Fibroblast of lung (primary cell): ENCODE measurements around the gene GFY. TPM values are rescaled to one million over a fixed set of nuclear protein-coding genes. Genes with fewer than 3 reads are reported as not detected.

ENCODE experiments used
- DNase-seq, 2 donors: peaks; one replicate each; pipeline versions ENCODE4 v3.0.0 to v3.0.0-alpha.2; 2010; ENCODE audit warnings: low read depth in 2 of 2
- H2AFZ ChIP-seq: 2 replicates; pipeline ENCODE4 v1.5.1; 2012; ENCODE audit warnings: low read length, control low read depth, inconsistent platforms
- H3K27ac ChIP-seq: 2 replicates; pipeline ENCODE4 v1.5.1; 2011; ENCODE audit warnings: low read length, control low read depth; ENCODE audit not compliant: insufficient read depth
- H3K27me3 ChIP-seq: 2 replicates; pipeline ENCODE4 v1.5.1; 2011; ENCODE audit warnings: mild to moderate bottlenecking, low read length; ENCODE audit not compliant: control insufficient read depth, insufficient read depth
- H3K36me3 ChIP-seq: 2 replicates; pipeline ENCODE4 v1.5.1; 2011; ENCODE audit warnings: low read length; ENCODE audit not compliant: control insufficient read depth, insufficient read depth
- H3K4me1 ChIP-seq: 2 replicates; pipeline ENCODE4 v1.5.1; 2011; ENCODE audit warnings: low read length; ENCODE audit not compliant: control insufficient read depth, insufficient read depth; ENCODE audit errors: extremely low read depth
- H3K4me2 ChIP-seq: 2 replicates; pipeline ENCODE4 v1.5.1; 2011; ENCODE audit warnings: low read length, control low read depth; ENCODE audit not compliant: insufficient read depth; ENCODE audit errors: extremely low read depth
- H3K4me3 ChIP-seq, 4 experiments: fragments of 200-600 bp in 1 of 4; sonication (generic) in 1 of 4; replicated peaks in 1 of 4; 2 replicates each; pipeline ENCODE4 v1.5.1; 2011 to 2016; ENCODE audit warnings: low read length in 4 of 4, low read depth in 3 of 4, mild to moderate bottlenecking in 3 of 4, control low read depth in 2 of 4, inconsistent platforms in 1 of 4, mixed read lengths in 1 of 4; ENCODE audit not compliant: insufficient read depth in 1 of 4; ENCODE audit errors: control extremely low read depth in 1 of 4
- H3K79me2 ChIP-seq: 2 replicates; pipeline ENCODE4 v1.5.1; 2012; ENCODE audit warnings: mild to moderate bottlenecking, low read length, inconsistent platforms; ENCODE audit not compliant: control insufficient read depth, insufficient read depth
- H3K9ac ChIP-seq: 2 replicates; pipeline ENCODE4 v1.5.1; 2011; ENCODE audit warnings: mild to moderate bottlenecking, low read length, control low read depth; ENCODE audit not compliant: insufficient read depth
- H3K9me3 ChIP-seq: 2 replicates; pipeline ENCODE4 v1.5.1; 2012; ENCODE audit warnings: low read depth, low read length; ENCODE audit not compliant: control insufficient read depth, insufficient read depth
- H4K20me1 ChIP-seq: 2 replicates; pipeline ENCODE4 v1.5.1; 2011; ENCODE audit warnings: low read length; ENCODE audit not compliant: control insufficient read depth, insufficient read depth; ENCODE audit errors: extremely low read depth
- CTCF ChIP-seq, 2 donors: IDR thresholded peaks in 1 of 2; conservative IDR thresholded peaks in 1 of 2; 1 replicate in 1 of 2; 2 replicates in 1 of 2; pipeline ENCODE4 v1.5.1; 2011 to 2012; ENCODE audit warnings: low read length in 2 of 2, control low read depth in 1 of 2, inconsistent platforms in 1 of 2, low read depth in 1 of 2, mild to moderate bottlenecking in 1 of 2
- EZH2 ChIP-seq: IDR thresholded peaks from 2 replicates; pipeline ENCODE4 v1.5.1; 2012; ENCODE audit warnings: low read length, control low read depth, mild to moderate bottlenecking; ENCODE audit errors: missing control alignments
- polyA plus RNA-seq, 2 donors: library from polyadenylated mRNA; depleted of rRNA in 1 of 2; stranded (reverse) in 1 of 2; unstranded in 1 of 2; fragments of >200 nt; gene quantifications; 2 replicates each; pipeline ENCODE4 v1.2.1, GENCODE V29; 2011 to 2012; ENCODE audit warnings: missing spikeins in 1 of 2
- total RNA-seq: library from RNA; depleted of rRNA; stranded (reverse); fragments of >200 nt; gene quantifications from 2 replicates; pipeline ENCODE4 v1.2.1, GENCODE V29; 2014

GFY gene
- total and polyA plus RNA-seq, 2 donors (not counting 1 experiment from before 2014, with no cell fraction given), result not detected

- Histone ChIP-seq H3K36me3 (no peaks in the 10 kb centered on the region), H3K4me2 (no peak overlapping the region), H3K4me3 (no peak overlapping the region), H3K4me1 (no peaks in the 10 kb centered on the region), H3K9me3 (no peaks in the 10 kb centered on the region), H3K9ac (no peak overlapping the region), H3K27me3 (peaks cover 55% of the 10 kb centered on the region), H3K79me2 (no peaks in the 10 kb centered on the region), H3K27ac (no peak overlapping the region), H4K20me1 (no peaks in the 10 kb centered on the region), H2AFZ (no peak overlapping the region)
- TF ChIP-seq CTCF (conservative IDR thresholded peaks at IDR 0.05 in 1 of 2, IDR thresholded peaks at IDR 0.05 in 1 of 2; ENCODE audit: low read depth in 1 of 2, low read length in 2 of 2) (no peak), EZH2 (no peak)
- DNase-seq, result no peak
These were observed 6.7 kb upstream of the GFY start for GRCh38 chr19:49418511-49418910.

GRCh38 chr19:49419173-49419572 lies 6.0 kb upstream of the GFY start:
- TF ChIP-seq CTCF (conservative IDR thresholded peaks at IDR 0.05 in 1 of 2, IDR thresholded peaks at IDR 0.05 in 1 of 2; ENCODE audit: low read depth in 1 of 2, low read length in 2 of 2) (no peak), EZH2 (no peak)
- Histone ChIP-seq H3K27ac (no peak overlapping the region), H3K27me3 (peaks cover 61% of the 10 kb centered on the region), H3K9me3 (no peaks in the 10 kb centered on the region), H4K20me1 (no peaks in the 10 kb centered on the region), H2AFZ (no peak overlapping the region), H3K9ac (no peak overlapping the region), H3K4me3 (no peak overlapping the region), H3K36me3 (no peaks in the 10 kb centered on the region), H3K4me2 (no peak overlapping the region), H3K79me2 (no peaks in the 10 kb centered on the region), H3K4me1 (no peaks in the 10 kb centered on the region)
- DNase-seq, result no peak

- Histone ChIP-seq H3K4me1 (no peaks in the 10 kb centered on the region), H3K27ac (no peak overlapping the region), H3K9me3 (no peaks in the 10 kb centered on the region), H3K27me3 (peaks cover 66% of the 10 kb centered on the region), H4K20me1 (no peaks in the 10 kb centered on the region), H3K9ac (no peak overlapping the region), H2AFZ (no peak overlapping the region), H3K79me2 (no peaks in the 10 kb centered on the region), H3K36me3 (no peaks in the 10 kb centered on the region), H3K4me3 (no peak overlapping the region), H3K4me2 (no peak overlapping the region)
- TF ChIP-seq CTCF (conservative IDR thresholded peaks at IDR 0.05 in 1 of 2, IDR thresholded peaks at IDR 0.05 in 1 of 2; ENCODE audit: low read depth in 1 of 2, low read length in 2 of 2), result no peak
- no peak for DNase-seq
These were observed 5.0 kb upstream of the GFY start for GRCh38 chr19:49420227-49420626.
